Gastroesophageal sphincter (tissue), 3 donors: Measurements from ENCODE around the gene DIMT1.

Experiments used
- EP300 ChIP-seq: sonication (generic); formaldehyde crosslinking; IDR thresholded peaks from one replicate; pipeline ENCODE4 v1.6.1; 2017; ENCODE audit warnings: antibody characterized with exemption, mild to moderate bottlenecking
- POLR2A ChIP-seq, 2 donors: fragments of 450-650 bp; IDR thresholded peaks; one replicate each; pipeline ENCODE4 v1.6.1; 2017; ENCODE audit warnings: antibody characterized with exemption in 2 of 2, mild to moderate bottlenecking in 2 of 2, moderate library complexity in 1 of 2
- POLR2AphosphoS5 ChIP-seq: sonication (generic); formaldehyde crosslinking; IDR thresholded peaks from one replicate; pipeline ENCODE4 v1.6.1; 2017; ENCODE audit warnings: antibody characterized with exemption
- TF ChIP-seq, protein P1 (sequence below), 4 experiments: fragments of 200-600 bp in 2 of 4; fragments of 450-650 bp in 2 of 4; sonication (generic) in 1 of 4; IDR thresholded peaks; one replicate each; pipeline ENCODE4 v1.5.1; 2017 to 2019; ENCODE audit warnings: antibody characterized with exemption in 4 of 4, mild to moderate bottlenecking in 2 of 4, moderate library complexity in 2 of 4

DNA sequence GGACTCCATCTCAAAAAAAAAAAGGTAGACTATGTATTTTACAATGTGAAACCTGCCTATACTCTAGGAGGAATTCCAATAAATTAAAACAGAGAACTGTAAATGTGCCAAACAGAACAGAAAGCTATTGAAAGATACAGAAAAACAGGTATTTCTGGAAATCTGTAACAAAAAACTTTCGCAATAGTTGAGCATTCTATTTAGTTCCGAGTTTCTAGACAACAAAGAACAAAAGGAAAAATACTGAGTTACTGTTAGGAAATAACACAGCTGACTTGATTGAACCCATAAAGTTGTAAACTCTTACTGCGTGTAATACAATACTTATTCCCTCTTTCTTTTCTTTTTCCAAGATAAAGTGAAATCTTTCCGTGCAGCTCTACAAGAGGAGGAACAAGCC is 18.6 kb downstream of the DIMT1 start:
- TF ChIP-seq POLR2A (IDR thresholded peaks at IDR 0.05) (no peak), POLR2AphosphoS5 (no peak), EP300 (no peak)
- TF ChIP-seq, protein P1, sequence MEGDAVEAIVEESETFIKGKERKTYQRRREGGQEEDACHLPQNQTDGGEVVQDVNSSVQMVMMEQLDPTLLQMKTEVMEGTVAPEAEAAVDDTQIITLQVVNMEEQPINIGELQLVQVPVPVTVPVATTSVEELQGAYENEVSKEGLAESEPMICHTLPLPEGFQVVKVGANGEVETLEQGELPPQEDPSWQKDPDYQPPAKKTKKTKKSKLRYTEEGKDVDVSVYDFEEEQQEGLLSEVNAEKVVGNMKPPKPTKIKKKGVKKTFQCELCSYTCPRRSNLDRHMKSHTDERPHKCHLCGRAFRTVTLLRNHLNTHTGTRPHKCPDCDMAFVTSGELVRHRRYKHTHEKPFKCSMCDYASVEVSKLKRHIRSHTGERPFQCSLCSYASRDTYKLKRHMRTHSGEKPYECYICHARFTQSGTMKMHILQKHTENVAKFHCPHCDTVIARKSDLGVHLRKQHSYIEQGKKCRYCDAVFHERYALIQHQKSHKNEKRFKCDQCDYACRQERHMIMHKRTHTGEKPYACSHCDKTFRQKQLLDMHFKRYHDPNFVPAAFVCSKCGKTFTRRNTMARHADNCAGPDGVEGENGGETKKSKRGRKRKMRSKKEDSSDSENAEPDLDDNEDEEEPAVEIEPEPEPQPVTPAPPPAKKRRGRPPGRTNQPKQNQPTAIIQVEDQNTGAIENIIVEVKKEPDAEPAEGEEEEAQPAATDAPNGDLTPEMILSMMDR (IDR thresholded peaks at IDR 0.05), result no peak
